ENCODE results near the gene SIAH2. TPM values are rescaled to one million over a fixed set of nuclear protein-coding genes. Genes with fewer than 3 reads are reported as not detected.
"Not testable (repeated sequence)": the region's sequence is repeated elsewhere in the genome, so short reads cannot be mapped to it uniquely, and the experiment has no call there.

The SIAH2 gene
- total RNA-seq, 1 donor from 2014 or later: 18.5 TPM

DNA sequence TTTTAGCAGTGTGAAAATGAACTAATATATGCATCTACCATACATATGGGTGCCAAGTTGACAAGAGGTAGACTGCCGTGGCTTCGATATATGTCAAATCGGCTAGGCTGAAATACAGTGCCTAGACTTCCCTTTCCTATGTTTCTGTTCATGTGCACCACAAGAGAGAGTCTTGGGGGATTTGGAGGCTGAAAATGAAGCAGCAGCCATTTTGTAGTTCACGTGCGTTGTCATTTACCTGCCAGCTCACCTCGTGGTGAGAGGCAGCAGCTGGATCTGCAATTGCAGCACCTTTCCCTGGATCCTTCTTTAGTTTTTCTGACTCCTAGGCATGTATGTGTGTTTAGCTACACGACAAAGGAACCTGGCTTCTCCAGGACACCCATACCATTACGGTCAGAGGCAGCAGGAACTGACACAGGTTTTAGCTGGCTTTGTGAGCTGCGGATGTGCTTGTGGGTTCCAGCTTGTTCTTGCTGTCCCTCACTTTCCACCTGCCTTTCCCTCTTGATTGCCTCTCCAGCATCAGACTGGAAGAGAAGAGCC lies 40.5 kb upstream of the SIAH2 start:
- no peaks in the 10 kb centered on the region for H3K36me3 Mint-ChIP-seq (ENCODE audit: low read depth)
- no peak overlapping the region for H3K27ac Mint-ChIP-seq (ENCODE audit: unreplicated experiment)
- no peaks in the 10 kb centered on the region for H3K27me3 Mint-ChIP-seq (ENCODE audit: low read depth)
- H3K4me3 Mint-ChIP-seq: no peak overlapping the region
- peaks cover 2% of the 10 kb centered on the region for H3K9me3 Mint-ChIP-seq
- no peak for DNase-seq (ENCODE audit: low read depth, low spot score)
- TF ChIP-seq, protein P1, sequence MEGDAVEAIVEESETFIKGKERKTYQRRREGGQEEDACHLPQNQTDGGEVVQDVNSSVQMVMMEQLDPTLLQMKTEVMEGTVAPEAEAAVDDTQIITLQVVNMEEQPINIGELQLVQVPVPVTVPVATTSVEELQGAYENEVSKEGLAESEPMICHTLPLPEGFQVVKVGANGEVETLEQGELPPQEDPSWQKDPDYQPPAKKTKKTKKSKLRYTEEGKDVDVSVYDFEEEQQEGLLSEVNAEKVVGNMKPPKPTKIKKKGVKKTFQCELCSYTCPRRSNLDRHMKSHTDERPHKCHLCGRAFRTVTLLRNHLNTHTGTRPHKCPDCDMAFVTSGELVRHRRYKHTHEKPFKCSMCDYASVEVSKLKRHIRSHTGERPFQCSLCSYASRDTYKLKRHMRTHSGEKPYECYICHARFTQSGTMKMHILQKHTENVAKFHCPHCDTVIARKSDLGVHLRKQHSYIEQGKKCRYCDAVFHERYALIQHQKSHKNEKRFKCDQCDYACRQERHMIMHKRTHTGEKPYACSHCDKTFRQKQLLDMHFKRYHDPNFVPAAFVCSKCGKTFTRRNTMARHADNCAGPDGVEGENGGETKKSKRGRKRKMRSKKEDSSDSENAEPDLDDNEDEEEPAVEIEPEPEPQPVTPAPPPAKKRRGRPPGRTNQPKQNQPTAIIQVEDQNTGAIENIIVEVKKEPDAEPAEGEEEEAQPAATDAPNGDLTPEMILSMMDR (conservative IDR thresholded peaks at IDR 0.05): no peak
- peaks cover 19% of the 10 kb centered on the region for H3K4me1 Mint-ChIP-seq

DNA sequence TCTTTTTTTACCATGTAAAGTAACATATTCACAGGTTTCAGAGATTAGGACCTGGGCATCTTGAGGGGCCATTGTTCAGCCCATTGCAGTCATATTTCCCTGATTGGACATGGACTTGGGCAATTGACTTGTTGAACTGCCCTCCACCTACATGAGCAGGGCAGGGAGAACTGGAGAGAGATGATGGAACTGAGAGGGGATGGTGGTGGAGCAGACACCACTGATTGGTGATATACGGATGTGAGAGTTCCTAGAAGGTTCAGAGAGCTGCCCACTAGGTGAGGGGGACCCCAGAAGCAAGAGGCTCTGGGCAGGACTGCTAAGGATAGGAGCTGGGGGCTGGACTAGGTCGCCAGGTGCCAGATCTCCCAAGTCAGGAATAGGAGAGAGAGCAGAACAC lies 37.8 kb upstream of the SIAH2 start:
- DNase-seq (ENCODE audit: low read depth, low spot score): no peak
- Mint-ChIP-seq H3K27me3 (ENCODE audit: low read depth) (no peaks in the 10 kb centered on the region), H3K4me1 (peaks cover 13% of the 10 kb centered on the region), H3K4me3 (no peak overlapping the region), H3K27ac (ENCODE audit: unreplicated experiment) (no peak overlapping the region), H3K36me3 (ENCODE audit: low read depth) (no peaks in the 10 kb centered on the region), H3K9me3 (no peaks in the 10 kb centered on the region)
- TF ChIP-seq, protein P1 (conservative IDR thresholded peaks at IDR 0.05): no peak

DNA sequence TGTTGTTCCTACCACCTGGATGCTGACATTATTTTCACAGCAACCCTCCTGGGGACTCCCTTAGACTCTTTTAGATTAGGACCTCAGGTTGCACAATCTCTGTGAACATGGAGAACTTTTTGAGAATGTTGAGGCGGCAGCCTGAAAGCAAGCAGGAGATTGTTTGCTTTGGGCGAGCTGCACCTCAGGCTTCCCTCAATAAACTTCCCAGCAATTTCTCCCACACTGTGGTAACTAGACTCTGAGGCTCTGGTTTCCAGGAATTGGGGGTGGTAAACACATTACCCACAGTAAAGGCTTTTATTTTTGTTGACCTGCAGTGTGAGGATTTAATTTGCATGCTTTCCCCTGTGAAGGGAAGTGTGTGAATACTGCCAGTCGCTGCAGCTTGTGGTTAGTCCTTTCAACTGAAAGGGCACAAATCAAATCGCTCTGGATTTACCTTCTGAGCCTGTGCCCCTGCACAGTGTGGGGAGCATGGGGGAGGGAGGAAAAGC lies 35.2 kb upstream of the SIAH2 start:
- Mint-ChIP-seq H3K27ac (ENCODE audit: unreplicated experiment) (no peak overlapping the region), H3K4me3 (no peak overlapping the region)
- no peak for DNase-seq (ENCODE audit: low read depth, low spot score)

DNA sequence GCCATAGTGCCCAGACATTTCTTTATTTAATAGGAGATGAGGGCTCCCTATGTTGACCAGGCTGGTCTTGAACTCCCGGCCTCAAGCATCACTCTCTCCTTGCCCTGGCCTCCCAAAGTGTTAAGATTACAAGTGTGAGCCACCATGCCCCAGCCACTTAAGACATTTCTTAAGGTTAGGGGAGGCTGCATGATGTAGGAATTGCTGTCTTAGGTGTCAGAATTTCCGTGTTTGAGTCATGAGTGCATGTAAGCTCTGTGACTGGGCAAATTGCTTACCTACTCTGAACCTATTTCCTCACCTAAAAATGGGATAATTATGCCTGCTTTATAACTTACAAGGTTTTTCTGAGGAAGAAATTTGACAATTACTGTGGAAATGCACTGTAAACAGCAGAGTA lies 34.2 kb upstream of the SIAH2 start:
- Mint-ChIP-seq H3K27ac (ENCODE audit: unreplicated experiment) (no peak overlapping the region), H3K36me3 (ENCODE audit: low read depth) (no peaks in the 10 kb centered on the region), H3K4me3 (no peak overlapping the region), H3K27me3 (ENCODE audit: low read depth) (no peaks in the 10 kb centered on the region), H3K4me1 (peaks cover 5% of the 10 kb centered on the region), H3K9me3 (no peaks in the 10 kb centered on the region)
- TF ChIP-seq, protein P1 (conservative IDR thresholded peaks at IDR 0.05): no peak
- no peak for DNase-seq (ENCODE audit: low read depth, low spot score)

More for the DNA sequence above, 35.2 kb upstream of the SIAH2 start:
- Mint-ChIP-seq H3K27me3 (ENCODE audit: low read depth) (no peaks in the 10 kb centered on the region), H3K9me3 (no peaks in the 10 kb centered on the region), H3K4me1 (peaks cover 5% of the 10 kb centered on the region), H3K36me3 (ENCODE audit: low read depth) (no peaks in the 10 kb centered on the region)
- TF ChIP-seq, protein P1 (conservative IDR thresholded peaks at IDR 0.05): no peak

DNA sequence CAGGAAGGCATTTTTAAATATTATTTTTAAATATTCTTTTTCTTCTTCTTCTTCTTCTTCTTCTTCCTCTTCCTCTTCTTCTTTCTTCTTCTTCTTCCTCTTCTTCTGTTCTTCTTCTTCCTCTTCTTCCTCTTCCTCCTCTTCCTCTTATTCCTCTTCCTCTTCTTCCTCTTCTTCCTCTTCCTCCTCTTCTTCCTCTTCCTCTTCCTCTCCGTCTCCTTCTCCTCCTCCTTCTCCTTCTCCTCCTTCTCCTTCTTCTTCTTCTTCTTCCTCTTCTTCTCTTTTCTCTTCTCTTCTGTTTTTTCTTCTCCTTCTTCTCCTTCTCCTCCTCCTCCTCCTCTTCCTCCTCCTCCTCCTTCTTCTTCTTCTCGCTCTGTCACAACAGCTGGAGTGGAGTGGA lies 33.6 kb upstream of the SIAH2 start:
- DNase-seq (ENCODE audit: low read depth, low spot score); H3K4me3 Mint-ChIP-seq; H3K4me1 Mint-ChIP-seq; H3K9me3 Mint-ChIP-seq; H3K27ac Mint-ChIP-seq (ENCODE audit: unreplicated experiment); H3K27me3 Mint-ChIP-seq (ENCODE audit: low read depth); H3K36me3 Mint-ChIP-seq (ENCODE audit: low read depth): not testable (repeated sequence)

DNA sequence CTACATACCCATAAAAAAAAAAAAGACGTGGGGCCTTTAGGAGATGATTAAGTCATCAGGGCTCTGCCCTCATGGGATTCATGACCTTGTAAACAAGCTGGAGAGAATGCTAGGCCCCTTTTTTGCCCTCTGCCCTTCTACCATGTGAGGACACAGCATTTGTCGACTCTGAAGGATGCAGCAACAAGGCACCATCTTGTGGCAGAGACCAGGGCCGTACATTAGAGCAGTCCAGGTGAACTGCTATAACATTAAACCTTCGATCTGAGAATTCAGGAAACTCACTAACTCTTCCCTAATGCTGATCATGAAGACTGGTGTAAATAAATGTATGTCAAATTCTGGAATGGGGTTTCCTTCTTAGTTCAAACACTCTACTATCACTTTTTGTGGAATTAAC lies 30.7 kb upstream of the SIAH2 start:
- Mint-ChIP-seq H3K4me3 (no peak overlapping the region), H3K27me3 (ENCODE audit: low read depth) (peaks cover 3% of the 10 kb centered on the region), H3K9me3 (no peaks in the 10 kb centered on the region), H3K27ac (ENCODE audit: unreplicated experiment) (no peak overlapping the region), H3K4me1 (peaks cover 20% of the 10 kb centered on the region), H3K36me3 (ENCODE audit: low read depth) (no peaks in the 10 kb centered on the region)
- no peak for DNase-seq (ENCODE audit: low read depth, low spot score)
- TF ChIP-seq, protein P1 (conservative IDR thresholded peaks at IDR 0.05): no peak
